Iris pigment epithelial cell (primary cell): ENCODE results near the gene ATIC.

Source experiments
- DNase-seq: peaks from one replicate; pipeline ENCODE4 v3.0.0-alpha.2; 2011; ENCODE audit warnings: low read depth

ATIC gene

DNA sequence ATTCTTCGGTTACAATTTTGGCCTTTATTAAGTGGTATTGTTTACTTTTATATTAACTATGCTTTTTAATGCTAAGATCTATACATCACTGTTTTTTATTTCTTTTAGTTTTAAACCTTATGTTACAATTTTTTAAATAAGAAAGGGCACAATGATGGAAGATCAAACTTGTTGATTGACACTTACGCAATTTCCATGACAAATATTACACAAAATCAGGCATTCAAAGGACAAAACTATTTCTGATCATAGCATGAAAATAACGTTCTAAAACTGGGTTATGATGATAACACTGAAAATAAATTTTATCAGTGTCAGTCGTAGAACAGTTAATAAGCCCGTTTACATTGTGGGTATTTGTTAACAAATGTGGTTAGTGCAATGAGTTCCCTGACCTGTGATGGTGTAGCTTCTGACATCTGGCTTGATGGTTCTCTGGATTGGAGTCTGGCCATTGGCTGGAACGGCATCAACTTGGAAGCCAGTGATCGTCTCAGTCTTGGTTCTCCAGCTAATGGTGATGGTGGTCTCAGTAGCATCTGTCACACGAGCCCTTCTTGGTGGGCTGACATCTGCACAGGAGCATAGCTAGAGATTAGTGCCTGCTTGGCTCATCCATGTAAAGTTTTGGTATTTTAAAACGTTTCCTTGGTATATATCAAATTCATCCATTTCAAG is 64.4 kb downstream of the ATIC start:
- DNase-seq, result no peak

DNA sequence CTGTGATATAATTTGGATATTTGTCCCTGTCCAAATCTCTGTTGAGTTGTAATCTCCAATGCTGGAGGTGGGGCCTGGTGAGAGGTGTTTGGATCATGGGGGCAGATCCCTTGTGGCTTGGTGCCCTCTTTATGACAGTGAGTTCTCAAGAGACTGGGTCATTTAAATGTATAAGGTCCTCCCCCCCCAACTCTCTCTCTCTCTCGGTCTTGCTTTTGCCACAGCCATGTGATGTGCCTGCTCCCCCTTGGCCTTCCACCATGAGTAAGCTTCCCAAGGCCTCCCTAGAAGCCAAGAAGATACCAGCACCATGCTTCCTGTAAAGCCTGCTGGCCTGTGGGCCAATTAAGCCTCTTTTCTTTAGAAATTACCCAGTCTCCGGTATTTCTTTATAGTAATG is 65.4 kb downstream of the ATIC start:
- DNase-seq, result peak; percentile 71

DNA sequence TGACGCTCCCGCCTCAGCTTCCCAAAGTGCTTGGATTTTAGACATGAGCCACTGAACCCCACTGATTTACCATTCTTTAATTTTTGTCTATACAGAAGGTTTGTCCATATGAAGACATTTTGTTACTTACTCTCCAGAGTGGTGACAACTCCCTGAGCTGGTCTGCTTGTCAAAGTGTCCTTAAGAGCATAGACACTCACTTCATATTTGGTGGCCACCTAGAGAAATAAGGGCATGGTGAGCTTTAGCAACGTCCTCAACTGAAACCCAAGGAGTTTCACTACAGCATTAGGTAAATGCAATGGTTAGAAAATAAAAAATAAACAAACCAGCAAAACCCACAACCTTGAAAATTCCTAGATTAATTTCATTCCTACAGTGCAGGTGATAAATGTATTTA is 66.2 kb downstream of the ATIC start:
- DNase-seq, result no peak

DNA sequence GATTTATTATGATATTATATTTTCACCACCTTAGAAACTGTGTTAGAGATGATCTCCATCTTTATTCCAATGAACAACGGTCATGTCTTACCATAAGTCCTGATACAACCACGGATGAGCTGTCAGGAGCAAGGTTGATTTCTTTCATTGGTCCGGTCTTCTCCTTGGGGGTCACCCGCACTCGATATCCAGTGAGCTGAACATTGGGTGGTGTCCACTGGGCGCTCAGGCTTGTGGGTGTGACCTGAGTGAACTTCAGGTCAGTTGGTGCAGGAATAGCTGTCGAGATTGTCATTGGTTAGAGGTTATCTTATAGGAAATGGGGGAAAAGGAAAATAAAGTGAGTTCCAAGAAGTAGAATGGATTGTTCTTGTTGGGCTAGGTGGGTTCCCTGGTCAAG is 67.2 kb downstream of the ATIC start:
- DNase-seq, result no peak

DNA sequence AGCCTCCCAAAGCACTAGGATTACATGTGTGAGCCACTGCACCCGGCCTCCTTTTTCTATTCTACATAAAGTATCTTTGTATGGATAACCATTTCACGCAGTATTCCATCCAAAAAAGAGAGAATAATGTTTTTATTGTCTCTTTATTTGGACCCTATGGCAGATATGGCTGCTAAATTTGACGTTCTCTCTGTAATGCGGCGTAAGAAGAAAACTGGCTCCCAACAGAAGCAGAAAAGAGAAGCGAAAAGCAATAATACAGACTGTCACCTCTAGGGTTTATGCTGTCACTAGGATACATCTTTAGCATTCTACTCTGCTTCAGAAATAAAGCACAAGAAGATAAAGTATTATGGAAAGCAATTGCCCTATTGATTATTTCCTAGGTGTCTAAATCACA is 68.1 kb downstream of the ATIC start:
- DNase-seq, result no peak

DNA sequence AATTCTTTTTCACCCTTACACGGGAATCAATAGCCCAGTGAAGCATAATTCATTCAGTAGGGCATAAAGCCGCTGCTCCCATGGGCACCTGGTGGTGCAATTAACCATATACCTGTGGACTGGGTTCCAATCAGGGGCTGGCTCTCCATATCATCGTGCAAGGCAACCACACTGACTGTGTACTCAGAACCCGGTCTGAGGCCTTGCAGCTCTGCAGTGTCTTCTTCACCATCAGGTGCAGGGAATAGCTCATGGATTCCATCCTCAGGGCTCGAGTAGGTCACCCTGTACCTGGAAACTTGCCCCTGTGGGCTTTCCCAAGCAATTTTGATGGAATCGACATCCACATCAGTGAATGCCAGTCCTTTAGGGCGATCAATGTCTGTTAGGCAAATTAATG is 68.8 kb downstream of the ATIC start:
- no peak for DNase-seq

DNA sequence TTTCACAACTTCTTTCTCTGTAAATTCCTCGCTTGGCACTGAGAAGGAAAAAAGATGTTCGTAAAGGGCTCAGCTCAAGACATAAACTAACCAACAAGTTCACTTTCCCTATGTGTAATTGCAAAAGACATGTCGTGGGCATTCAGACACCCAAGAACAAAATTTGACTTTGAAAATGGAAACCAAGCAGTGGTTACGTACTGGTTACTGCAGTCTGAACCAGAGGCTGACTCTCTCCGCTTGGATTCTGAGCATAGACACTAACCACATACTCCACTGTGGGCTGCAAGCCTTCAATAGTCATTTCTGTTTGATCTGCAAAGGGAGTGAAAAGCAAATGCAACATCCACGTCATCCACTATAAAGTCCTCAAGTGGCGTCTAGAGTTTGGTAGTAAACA is 70.2 kb downstream of the ATIC start:
- no peak for DNase-seq

DNA sequence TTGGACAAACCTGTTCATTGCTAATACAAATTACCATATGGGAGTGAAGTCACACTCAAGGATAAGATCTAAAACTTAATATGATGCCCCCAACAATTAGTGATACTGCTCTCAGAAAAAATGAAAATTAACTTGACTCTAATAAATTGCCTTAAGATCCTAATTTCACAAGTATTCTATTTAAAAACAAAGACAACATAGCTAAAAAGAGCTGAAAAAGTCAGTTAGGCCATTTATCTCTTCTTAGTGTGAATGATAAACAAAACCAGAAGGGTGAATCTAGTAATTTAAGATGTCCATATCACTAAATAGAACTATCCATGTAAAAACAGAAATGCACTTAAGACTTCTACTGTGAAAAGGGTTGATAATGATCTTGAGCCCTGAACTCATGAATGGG is 70.6 kb downstream of the ATIC start:
- DNase-seq, result no peak

DNA sequence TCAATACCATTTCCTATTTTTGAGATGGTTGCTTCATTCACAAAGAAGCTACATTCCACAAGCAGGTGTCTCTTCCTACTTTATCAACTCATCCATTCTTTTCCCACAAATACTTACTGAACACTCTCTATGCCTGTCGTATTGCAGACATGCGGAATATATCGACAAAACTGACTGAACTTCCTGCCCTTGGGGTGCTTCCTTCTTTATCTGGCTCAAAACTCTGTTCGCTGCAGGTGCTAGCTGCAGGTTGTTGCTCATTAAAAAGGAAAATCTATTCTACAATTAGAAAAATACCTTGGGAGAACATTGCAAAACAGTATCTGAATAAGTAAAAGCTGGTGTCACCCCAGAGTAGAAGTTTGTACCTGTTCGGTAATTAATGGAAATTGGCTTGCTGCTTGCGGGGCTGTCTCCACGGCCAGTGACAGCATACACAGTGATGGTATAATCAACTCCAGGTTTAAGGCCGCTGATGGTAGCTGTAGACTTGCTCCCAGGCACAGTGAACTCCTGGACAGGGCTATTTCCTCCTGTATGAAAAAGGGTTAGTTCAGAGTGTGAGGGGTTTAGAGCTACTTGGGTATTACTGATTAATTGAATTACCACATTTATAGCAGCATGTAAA is 71.9 kb downstream of the ATIC start:
- no peak for DNase-seq

DNA sequence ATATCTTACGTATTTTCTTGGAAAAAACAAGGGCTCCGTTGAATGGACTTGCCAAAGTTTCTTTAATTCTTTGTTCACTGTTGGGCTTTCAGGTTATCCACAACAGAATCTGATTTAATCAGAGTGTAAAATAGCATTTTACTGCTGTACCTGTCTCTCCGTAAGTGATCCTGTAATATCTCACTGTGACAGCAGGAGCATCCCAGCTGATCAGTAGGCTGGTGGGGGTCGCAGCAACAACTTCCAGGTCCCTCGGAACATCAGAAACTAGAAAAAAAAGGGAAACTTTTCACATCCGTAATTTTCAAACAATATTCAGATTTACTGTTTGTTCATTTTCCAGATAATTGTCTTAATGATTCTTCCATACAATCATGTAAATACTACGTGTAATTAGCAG is 72.9 kb downstream of the ATIC start:
- DNase-seq, result no peak

DNA sequence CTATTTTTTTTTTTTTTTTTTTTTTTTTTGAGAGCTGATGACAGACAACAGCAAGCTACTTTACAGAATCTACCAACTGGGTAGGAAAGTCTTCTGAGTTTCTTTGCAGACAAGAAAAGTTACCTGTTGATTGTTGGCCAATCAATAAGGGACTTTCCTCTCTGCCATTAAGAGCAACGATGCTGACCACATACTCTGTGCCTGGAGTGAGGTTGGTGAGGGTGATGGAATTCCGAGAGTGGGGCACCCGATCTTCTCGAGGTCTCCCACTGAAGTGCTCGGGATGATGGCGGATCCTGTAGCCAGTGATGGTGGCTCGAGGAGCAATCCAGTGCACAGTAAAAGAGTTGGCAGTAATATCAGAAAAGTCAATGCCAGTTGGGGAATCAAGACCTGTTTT is 74.7 kb downstream of the ATIC start:
- no peak for DNase-seq

DNA sequence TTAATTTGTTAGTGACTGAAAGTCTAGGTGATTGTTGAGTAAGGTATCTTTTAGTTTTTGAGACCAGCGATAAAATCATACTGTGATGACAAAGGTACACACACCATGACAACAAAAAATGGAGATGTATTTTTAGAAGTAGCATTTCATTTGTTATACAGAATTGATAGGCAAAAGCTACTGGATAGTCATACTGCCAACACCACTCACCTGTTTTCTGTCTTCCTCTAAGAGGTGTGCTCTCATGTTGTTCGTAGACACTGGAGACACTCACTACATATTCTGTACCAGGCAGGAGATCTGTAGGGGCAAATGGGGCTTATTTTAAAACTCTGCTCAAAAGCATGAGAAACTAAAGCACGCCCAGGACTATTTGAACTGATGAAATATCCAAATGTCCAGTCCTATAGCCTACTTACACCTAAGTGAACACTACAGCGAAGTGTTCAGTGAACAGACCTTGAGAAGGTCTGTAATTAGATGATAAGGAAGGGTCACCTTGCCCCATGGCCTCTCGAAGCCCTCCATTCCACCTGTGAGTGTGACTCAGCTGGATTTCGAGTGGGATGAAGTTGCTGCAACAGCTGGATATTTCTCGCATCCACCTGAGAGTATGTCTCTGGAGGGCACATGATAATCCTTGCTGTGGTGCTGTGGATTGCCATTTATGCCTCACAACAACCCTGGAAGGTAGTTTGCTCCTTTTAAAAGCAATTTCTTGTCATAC is 76.3 kb downstream of the ATIC start:
- DNase-seq, result no peak

DNA sequence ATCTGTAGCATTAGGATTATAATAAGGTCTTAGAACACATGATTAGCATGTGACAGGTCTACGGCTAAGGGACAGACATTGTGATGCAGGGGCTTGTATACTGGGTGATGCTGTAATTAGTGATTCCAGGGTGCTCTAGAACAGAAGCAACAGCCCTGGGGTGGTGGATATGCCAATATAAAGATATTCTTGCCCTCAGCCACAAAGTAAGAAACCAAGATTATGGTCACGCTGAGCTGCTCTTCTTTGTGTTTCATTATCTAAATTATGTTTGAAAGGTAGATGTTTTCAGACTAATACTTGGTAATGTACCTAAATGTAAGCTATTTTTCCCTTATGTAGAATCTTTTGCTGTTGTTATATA is 78.7 kb downstream of the ATIC start:
- no peak for DNase-seq

DNA sequence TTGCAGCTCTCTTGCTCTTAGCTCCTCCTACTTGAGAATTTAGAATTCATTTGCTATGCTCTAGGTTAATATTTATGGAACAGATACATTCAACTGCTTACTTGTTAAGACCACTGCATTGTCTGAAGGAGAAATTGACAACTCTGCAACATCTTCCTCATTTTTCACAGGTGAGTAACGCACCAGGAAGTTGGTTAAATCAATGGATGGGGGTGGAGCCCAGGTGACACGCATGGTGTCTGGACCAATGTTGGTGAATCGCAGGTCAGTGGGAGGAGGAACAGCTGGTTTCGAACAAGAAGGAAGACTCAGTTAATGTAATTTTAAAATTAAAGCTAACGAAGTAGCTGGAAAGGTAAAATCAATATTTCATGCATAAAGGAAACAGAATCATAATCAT is 79.7 kb downstream of the ATIC start:
- DNase-seq, result no peak

DNA sequence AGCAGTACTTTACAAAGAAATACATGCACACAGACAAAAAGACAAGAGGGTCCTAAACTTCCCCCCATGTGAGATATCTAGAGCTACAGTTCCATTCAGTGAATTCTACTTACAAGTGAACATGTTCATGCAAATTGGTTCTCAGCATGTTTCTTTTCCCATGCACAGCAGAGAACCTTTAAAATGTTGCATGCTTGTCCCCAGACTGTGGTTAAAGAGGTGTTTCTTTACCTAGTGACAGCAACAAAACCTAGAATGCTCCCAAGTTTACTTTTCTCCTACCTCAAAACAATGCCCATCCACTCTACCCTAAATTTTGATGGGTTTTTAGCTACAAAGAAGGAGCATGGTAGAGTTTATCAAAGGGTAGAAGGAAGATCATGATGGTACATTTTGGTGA is 80.3 kb downstream of the ATIC start:
- no peak for DNase-seq

DNA sequence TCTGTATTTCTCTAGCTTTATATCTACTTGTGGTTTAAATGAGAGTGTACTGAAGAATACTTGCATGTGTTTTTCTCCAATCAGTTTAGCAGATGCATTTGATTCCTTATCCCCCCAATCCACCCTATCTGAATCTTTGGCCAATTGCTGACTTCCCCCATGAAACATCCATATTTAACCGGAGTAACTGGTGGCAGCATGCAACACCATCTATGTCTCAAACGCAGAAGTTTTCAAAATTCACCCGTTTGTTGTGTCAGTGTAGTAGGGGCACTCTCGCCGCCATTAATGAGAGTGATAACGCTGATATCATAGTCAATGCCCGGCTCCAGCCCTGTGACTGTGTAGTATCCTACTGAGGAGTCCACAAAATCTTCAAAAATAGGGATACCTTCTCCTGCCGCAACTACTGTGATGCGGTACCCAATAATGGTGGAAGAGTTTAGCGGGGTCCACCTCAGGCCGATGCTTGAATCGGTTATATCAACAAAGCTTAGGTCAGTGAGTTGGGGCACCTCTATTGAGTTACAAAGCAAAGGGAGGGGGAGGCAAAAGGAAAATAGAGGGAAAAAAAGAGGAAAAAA is 80.9 kb downstream of the ATIC start:
- no peak for DNase-seq

DNA sequence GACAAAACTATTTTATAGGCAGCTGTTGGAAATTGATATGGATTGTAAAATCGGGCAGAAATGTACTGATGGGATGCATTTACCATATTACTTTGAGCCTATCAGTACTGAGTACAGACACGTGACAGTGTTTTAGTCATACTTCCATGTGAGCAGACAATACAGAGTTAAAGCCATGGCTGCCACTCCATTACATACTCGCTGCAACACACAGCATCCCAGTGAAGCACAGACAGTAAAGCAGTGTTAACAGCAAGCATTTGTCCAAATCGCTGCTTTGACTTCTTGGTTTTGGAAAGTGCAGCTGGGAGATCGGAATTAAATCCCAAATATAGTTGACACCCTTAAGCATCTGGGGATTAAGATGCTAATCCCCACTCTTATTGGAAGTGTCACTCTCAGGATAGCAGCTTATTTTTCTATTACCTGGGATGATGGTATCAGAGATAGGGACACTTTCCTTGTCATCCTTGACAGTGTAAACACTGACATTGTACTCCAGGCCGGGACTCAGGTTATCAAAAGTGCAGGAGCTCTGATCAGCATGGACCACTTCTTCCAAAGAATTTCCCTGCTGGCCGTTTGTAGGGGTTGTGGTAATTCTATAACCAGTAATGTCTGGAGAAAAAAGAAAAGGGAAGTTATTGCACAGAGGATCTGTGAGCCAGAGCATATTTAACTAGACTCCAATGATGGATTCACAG is 82.4 kb downstream of the ATIC start:
- DNase-seq, result no peak

DNA sequence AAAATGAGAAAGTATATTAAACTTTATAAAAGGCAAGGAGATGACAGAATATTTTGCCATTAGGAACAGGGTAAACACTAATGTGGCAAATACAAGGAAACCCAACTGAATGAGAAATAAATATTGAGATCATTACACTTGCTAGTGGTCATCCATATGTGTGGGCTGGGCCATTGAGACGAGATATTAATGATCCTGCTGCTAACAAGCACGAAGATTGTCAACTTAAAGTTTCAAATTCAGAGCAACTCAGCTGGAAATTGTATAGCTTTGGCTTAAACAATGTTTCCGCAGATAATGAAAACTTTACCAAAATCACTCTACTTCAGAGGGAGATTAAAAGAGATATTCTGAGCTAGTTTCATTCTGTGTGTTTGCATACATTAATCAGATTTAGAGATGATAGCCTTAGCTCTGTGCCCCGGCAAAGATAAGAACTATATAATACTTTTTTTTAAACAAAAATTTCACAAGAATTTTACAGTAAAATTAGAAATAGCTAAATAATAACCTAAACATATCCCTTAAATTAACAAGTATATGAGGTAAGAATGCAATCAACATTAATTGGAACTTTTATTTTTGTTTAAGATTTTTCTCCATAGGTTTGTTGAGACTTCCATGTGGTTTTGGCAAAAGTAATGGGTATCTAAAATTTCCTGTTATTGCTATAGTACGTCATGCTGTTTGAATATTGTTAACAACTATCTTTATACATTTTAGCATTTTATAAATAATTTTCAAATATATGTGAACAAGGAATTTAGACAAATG is 84.0 kb downstream of the ATIC start:
- DNase-seq, result no peak

DNA sequence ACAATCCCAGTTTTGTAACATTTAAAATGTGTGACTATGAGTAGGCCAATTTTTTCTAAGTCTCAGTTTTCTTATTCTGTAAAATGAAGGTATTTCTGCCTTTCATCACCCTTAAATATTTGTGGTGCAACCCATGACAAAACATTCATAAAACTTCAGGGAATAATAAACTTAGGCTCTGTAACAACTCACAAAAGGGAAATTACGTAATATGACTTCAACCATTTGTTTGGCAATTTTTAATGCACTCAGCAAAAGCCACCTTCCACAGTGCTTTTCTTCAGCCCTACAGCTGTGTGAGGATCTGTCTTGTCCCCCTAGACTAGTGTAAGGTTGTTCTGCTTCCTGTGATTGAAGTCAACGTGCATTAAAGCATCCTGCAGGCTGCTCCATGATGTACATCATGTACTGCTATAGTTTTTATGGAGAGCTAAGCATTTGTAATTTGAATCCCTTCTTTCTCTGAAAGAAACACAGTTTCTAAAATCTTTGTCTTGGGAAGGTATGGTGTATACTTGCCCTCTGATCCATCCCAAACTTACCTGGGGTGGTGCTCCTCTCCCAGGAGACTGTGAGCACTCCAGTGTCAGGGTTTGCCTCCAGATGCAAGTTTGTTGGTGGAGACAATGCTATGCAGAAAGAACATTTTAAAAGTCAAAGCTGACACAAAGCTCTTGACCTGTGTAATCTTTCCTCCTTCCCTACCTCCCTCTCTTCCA is 84.9 kb downstream of the ATIC start:
- peak; percentile 77 for DNase-seq

DNA sequence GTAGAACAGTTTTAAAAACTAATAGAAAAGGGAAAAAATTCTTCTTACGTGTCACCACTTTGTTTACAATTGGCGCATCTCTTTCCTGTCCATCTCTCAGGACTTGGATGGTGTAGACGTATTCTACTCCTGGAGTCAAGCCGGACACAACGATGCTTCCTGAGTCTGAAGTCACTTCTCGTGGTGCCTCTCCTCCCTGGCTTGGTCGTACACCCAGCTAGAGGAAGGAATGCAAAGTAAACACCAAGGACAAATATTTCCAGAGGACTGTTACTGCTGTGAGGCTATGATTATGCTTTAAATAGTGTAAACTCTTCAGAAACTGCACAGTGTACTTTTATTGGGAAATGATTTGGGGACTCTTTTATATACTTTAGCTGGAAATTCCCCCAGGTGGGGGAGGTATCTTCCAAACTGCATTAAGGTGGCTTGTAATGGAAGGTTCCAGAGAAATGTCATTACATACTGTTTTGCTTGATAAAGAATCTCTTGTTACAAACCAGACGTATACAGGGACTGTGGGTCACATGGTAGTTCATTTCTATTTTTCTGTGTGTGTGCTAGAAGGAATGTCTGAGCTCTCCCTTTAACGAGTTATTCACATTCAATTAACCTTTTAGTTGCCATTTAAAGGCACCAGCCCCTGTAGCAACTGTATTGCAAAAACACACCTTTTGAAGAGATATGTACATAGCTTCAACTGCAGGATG is 85.9 kb downstream of the ATIC start:
- DNase-seq, result peak; percentile 57
